RCC 7860 (cell line): ENCODE measurements around the gene CCNG1.
A peak's percentile ranks its signal among the peaks of the same experiment; 100 is the strongest.
"Not testable (repeated sequence)": the region's sequence is repeated elsewhere in the genome, so short reads cannot be mapped to it uniquely, and the experiment has no call there.

Source experiments
- DNase-seq: peaks from one replicate; pipeline ENCODE4 v3.0.0-alpha.2; 2015; ENCODE audit warnings: low spot score
- FAIRE-seq: peaks from 2 replicates; lab custom pipeline; 2012; peaks lifted over from hg19 to GRCh38; lab: Jason Lieb, UNC

Gene CCNG1

DNA sequence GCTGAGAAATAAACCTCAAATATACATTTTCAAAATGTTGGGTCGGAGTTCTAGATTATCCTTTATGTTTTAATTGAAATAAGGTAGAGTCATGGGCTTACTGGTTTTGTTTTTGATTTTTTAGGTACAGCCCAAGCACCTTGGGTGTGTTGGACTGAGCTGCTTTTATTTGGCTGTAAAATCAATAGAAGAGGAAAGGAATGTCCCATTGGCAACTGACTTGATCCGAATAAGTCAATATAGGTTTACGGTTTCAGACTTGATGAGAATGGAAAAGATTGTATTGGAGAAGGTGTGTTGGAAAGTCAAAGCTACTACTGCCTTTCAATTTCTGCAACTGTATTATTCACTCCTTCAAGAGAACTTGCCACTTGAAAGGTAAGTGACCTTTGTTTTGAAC, 3.6 kb downstream of the CCNG1 start:
- FAIRE-seq (no peak), DNase-seq (no peak)

DNA sequence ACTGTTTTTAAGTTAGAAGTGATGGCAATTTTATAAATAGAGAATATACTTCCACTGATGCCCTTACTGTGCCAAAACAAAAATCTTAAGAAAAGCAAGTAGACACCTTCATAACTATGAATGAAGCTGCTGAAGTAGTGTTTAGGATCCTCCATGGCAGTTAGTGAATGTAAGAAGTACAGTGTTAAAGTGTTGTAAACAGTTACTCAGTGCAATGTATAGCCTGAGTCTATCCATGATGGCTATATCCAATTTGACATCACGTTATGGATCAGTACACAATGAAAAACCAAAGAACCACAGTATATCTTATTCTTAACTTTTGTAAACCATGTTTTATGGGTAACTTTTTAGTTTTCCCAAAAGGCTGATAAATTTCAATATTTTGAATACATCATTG, 7.1 kb downstream of the CCNG1 start:
- FAIRE-seq, result no peak
- DNase-seq, result no peak

DNA sequence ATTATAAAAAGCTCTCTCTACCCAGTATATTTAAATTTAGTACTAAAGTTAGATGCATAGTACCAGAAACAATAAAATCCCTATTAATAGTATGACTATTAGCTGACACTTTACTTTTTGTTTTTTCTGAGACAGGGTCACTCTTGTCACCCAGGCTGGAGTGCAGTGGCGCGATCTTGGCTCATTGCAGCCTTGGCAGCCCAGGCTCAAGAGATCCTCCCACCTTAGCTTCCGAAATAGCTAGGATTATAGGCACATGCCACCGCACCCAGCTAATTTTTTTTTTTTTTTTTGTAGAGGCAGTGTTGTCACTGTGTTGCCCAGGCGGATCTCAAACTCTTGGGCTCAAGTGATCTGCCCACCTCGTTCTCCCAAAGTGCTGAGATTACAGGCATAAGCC, 8.0 kb downstream of the CCNG1 start:
- FAIRE-seq (no peak), DNase-seq (no peak)

DNA sequence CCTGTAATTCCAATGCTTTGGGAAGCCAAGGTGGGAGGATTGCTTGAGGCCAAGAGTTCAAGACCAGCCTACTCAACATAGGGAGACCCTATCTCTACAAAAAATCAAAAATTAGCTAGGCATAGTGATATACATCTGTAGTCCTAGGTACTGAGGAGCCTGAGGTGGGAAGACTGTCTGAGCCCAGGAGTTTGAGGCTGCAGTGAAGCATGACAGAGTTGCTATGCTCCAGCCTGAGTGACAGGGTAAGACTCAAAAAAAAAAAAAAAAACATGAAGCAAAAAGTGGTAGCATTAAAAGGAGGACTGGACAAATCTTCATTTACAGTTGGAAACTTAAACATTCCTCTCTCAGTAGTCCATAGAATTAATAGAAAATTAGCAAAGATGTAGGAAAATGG, 9.8 kb downstream of the CCNG1 start:
- DNase-seq, result no peak
- no peak for FAIRE-seq

DNA sequence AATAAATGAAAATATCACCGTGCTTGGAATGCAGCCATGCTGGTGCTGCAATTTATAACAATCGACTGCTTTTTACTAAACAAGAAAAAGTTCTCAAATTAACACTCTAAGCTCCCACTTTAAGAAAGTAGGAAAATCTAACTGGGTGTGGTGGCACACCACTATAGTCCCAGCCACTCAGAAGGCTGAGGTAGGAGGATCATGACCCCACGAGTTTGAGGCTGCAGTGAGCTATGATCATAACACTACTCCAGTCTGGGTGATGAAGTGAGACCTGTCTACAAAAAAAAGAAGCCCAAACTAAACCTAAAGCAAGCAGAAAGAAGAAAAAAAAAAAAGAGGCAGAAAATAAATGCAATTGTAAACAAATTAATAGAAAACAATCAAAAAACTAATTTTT, 10.5 kb downstream of the CCNG1 start:
- DNase-seq, result no peak
- FAIRE-seq, result no peak

DNA sequence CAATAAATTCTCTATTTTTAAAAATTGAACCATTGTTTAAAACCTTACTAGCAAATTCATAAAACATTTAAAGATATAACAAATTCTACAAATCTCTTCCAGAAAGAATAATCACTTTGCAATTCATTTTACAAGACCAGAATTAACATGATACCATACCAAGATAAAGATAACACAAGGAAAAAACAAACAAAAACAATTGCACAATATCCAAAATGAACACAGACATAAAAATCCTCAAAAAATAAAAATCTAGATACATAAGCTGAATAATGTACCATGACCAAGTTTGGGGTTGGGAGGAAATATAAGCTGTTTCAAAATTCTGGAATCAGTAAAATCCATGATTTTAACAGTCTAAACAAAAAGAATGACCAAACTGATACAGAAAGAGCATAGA, 11.1 kb downstream of the CCNG1 start:
- peak; percentile 8 for FAIRE-seq

DNA sequence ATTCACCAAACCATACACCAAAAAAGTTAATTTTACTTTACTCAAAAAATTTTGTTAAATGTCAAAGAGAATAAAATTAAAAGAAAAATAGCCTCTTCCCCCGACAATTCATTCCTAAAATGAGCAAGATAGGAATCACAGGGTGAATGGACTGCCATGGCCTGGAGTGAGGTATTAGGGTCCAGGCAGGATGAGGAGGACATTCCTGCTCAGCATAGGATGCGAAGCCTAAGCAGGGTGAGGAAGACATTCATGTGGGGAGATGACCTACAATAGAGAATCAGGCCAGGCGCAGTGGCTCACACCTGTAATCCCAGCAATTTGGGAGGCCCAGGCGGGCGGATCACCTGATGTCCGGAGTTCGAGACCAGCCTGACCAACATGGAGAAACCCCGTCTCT, 14.1 kb downstream of the CCNG1 start:
- FAIRE-seq (no peak), DNase-seq (no peak)

More for the DNA sequence above, 11.1 kb downstream of the CCNG1 start:
- no peak for DNase-seq

DNA sequence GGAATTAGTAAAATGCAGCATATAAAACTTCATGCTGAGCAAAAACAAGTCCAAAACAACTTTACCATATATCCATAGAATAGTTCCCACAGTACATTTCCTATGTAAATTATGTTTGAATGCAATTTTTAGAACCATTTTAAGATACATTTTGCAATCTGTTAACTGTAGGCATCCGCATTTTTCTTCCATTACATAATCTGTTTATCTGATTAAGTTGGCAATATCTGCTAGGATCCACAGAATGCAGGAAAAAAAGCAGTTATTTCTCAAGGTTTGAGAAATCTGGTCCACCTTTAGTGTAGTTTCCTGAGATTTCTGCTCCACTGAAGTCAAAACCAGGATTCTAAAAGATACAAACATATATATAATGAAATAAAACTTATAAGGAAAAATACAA, 16.3 kb downstream of the CCNG1 start:
- FAIRE-seq, result no peak
- DNase-seq, result no peak

DNA sequence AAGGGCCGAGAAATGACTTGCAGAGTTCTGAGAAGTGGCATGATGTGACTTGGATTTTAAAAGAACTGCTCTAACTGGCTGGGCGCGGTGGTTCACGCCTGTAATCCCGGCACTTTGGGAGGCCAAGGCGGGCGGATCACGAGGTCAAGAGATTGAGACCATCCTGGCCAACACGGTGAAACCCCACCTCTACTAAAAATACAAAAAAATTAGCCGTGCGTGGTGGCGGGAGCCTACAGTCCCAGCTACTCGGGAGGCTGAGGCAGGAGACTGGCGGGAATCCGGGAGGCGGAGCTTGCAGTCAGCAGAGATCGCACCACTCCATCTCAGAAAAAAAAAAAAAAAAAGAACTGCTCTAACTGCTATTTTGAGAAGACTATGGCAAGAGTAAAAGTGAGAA, 18.0 kb downstream of the CCNG1 start:
- not testable (repeated sequence) for DNase-seq, FAIRE-seq

DNA sequence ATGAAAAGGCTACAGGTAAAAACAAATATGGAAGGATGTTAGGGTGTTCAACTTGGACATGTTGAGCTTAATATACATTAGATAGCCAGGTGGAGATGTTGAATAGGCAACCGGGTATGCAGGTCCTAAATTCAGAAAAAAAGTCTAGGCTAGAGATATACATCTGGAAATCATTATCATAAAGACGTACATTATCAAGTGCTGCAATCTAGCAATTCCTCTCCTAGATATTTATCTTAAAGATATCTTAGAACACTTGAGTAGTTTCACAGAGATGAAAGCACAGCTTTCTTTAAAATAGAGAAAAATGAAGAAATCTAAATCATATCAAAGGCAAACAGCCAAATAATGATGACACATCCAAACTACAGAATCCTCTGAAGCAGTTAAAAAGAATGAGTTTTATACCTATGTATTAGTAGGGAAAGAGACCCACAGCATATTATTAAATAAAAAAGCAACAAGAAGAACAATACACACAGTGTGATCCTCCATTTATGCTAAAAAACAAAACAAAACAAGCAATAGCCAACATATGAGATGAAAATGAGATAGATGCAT, 18.7 kb downstream of the CCNG1 start:
- no peak for DNase-seq
- no peak for FAIRE-seq

DNA sequence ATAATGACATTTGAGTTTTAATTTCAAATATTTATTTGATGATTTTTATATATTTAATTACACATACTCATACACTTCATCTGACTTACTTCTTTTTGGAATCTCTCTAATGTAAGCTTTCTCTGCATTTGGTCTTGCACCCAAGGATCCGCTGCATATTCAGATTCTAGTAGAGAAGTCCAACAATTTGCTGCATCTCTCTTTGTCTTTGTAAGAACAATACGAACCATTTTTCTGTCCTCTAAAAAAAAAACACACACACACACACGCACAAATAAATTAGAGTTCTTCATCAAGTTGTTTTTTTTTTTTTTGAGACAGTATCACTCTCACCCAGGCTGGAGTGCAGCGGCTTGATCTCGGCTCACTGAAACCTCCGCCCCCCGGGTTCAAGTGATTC, 19.4 kb downstream of the CCNG1 start:
- FAIRE-seq (no peak), DNase-seq (no peak)

DNA sequence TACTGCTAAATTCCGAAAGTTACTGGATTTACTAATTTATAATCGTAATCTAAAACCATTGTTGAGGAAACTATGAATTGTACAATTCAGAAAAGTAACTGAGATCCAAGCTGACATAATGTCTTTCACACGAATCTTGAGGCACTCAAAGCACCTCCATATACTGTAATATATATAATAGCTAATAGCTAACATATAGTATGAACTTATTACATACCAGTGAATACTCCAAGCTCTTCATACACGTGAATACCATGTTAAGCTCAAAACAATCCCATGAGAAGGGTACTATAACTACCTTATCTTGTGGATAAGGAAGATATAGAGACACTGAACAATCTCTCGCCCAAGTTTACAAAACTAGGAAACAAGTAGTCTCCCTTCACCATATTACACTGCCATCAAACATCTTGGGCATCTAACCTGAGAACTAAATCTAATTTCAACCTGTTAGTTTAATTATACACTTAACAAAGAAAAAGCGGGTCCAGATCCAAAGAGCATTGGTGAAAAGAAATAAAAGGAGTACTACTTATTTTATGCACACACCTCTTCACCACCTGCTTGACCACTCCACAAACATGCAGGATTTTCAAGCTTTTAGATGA, 21.5 kb downstream of the CCNG1 start:
- no peak for DNase-seq

DNA sequence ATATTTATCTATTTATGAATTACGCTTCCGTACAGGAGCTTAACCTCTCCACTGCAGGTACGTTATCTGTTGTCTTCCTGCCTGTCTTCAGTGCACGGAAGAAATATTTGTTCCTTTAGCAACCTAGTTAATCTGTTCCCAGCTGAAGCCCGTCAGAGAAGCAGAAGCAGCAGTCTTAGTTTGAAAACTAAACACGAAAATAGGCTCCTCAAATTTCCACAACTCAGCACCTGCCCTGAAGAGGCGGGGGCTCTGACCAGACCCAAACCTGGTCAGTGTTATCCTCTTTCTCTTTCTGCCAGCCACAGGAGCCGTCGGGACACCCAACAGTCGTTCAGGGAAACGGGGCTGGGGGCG, 22.0 kb downstream of the CCNG1 start:
- DNase-seq, result no peak
- no peak for FAIRE-seq

More for the DNA sequence above, 21.5 kb downstream of the CCNG1 start:
- FAIRE-seq, result no peak

DNA sequence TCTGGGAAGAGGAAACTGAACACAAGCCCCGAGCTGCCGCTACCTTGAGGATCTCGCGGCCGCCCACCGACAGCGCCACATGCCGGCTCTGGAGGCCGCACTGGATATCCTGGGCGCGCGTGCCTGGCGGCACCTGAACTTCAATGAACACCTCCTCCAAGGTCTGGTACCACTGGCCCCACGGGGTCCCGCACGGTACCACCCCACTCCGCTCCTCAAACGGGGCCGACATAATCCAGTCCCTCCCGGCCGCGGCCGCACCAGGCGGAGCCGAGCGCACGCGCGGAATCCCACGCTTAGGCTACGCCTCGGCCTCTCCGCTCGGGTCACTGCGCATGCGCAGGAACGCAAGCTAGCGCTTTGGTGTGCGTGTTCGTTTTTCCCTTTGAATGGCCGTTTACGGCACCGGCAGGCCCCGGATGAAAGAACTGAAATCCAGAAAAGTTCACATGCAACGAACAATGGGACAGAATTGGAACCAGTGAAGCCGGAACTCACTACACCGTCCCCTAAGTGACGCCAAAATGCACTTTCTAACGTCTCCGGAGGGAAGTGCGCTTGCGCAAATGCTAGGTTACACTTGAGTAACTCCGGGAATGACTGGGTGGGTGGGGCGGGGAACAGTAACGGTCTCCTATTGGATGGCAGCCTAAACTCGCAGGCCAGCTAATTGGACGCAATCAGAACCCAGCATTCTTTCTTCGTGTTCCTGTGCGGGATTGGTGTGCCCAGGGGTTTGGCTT, 22.6 kb downstream of the CCNG1 start, which contains the start of gene NUDCD2:
Gene NUDCD2, minus strand, starts transcription at position 284 of the 743 bp plus-strand sequence. Its CDS starts 52 bp downstream, at position 232.
- DNase-seq, result peak; percentile 99
- FAIRE-seq, result peak; percentile 55

DNA sequence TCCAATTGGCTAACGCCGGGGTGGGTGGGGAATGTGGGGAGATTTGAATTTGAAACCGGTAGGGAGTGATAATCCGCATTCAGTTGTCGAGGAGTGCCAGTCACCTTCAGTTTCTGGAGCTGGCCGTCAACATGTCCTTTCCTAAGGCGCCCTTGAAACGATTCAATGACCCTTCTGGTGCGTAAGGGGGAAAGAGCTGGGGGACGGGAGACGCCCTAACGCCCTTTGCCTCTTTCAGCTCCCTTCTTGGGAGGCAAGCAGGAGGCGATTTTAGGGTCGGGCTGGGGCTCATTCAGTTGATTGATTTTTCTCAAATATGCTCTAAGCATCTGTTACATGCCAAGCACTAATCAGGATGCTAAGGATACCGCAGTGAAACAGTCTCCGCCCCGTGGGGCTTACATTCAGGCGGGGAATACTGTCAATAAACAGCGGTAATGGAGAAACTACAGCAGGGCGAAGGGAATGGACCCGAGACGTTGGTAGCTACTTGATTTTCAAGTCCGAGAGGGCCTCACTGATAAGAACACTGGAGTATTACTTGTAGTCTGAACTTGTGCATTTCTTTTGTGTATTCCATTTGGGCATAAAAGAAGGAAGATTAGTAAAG, 23.3 kb downstream of the CCNG1 start, which contains the start of gene HMMR:
Gene HMMR, plus strand, starts transcription at position 71 of the 610 bp plus-strand sequence. Its CDS starts 61 bp downstream, at position 132.
- no peak for FAIRE-seq
- DNase-seq, result peak; percentile 11

DNA sequence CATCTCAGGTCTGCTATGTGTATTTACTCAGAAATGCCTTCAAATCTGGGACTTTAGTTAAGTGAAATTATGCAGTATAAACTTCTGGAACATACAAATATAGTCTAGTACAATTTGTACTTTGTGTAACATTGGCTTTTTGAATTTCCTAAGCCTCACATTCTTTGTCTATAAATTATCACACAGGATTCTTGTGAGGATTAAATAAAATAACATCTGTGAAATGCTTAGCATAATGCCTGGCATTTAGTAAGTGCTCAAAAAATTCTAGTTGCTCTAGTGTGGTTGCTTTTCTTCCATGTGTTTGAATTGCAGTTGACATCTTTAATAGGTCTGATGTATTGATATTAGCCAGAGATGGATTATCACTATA, 25.7 kb downstream of the CCNG1 start:
- DNase-seq (no peak), FAIRE-seq (no peak)

DNA sequence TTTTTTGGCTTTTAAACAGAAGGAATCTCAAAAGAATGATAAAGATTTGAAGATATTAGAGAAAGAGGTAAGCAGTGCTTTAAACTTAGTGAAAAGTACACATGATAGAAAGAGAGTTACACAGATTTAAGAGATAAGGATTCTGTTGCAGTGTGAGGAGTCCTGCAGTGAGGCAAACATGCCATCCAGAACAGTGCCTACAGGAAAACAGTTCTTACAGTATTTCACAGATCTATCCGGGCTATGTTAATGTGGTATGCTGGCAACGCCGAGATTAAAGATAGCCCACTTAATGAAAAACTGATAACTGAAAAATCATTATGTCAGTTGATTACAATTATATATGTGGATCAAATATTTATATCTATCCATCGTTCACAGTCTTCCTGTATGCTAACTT, 30.3 kb downstream of the CCNG1 start:
- FAIRE-seq (no peak), DNase-seq (no peak)

DNA sequence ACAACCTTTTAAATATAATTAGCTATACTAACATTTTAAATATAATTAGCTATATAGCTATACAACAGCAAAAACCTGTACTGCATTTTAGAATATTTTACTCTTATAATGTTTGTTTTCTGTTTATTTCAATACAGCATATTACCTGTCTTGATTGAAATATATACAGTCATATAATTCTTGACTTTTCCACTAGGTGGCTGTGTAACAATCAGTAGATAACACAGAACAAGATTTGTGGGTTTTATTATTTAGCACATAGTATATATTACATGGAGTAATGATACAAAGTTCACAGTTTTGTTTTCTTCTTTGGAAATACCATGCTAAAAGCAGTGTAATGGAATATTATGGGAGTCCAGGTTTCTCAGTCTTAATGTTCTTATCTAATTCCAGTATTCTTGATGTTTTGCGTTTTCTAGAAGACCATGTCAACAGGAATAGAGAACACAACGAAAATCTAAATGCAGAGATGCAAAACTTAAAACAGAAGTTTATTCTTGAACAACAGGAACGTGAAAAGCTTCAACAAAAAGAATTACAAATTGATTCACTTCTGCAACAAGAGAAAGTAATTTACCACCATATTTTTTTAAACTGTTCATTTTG, 36.3 kb downstream of the CCNG1 start:
- FAIRE-seq, result peak; percentile 16
- no peak for DNase-seq

DNA sequence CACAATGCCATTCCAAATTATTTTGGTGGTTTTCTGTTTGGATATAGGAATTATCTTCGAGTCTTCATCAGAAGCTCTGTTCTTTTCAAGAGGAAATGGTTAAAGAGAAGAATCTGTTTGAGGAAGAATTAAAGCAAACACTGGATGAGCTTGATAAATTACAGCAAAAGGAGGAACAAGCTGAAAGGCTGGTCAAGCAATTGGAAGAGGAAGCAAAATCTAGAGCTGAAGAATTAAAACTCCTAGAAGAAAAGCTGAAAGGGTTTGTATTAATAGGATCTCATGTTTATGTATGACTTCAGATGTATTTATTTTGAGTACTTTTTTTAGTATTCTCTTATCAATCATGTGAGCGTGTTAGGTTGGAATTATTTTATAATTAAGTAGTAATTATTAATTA, 38.0 kb downstream of the CCNG1 start:
- no peak for FAIRE-seq

DNA sequence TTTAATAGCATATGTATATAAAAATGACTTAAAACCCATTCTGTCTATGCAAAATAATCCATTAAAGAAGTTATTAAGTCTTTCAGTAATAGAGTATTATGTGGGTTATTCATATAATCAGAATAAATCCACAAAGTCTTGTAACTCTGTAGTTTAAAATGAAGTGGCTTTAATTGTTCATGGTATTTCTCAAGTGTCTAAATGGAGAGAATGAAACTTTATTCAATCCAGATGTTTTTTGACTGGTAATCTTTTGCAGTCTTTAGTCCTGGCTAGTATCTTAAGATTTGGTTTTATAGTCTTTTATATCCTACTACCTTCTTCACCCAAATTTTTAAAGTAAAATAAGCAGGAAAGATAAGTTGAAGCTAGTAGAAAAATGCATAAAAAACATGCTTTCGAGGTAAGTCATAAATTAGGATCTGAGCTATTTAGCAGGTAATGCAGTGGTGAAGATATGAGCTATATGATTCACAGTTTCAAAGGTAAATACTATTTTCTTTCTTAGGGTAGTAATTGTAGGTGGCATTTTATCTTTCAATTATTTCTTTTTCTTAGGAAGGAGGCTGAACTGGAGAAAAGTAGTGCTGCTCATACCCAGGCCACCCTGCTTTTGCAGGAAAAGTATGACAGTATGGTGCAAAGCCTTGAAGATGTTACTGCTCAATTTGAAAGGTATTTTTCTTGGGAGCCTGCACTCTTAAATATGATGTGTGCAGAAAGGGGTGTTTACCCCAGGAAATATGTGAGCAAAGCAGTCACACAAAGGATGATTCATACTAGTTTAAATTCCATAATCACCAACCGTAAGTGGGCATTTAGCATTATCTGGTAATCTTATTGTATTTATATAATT, 41.0 kb downstream of the CCNG1 start:
- DNase-seq, result no peak
- no peak for FAIRE-seq

More for the DNA sequence above, 38.0 kb downstream of the CCNG1 start:
- DNase-seq, result no peak

DNA sequence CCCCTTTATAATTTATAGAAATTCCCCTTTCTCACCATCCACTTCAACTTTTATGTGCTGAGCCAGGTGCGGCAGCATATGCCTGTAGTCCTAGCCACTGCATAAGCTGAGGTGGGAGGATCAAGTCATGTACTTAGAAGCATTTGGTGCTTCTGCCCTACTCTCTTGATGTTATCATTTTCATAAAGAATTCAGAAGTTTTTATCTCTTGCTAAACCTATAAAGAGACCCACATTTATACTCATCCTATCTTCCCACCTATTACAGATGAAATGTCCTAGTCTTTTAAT, 41.5 kb downstream of the CCNG1 start:
- DNase-seq (no peak), FAIRE-seq (no peak)
